Measurements from ENCODE around the gene ODF2L. TPM values are rescaled to one million over a fixed set of nuclear protein-coding genes. Genes with fewer than 3 reads are reported as not detected.
A peak's percentile ranks its signal among the peaks of the same experiment; 100 is the strongest.

The ODF2L gene
- total RNA-seq, 6 experiments from 2014 or later = 19.6 to 25.6 (median 21.0) TPM

GRCh38 chr1:86387916-86388627, 8.1 kb downstream of the ODF2L start:
- no peaks in the 10 kb centered on the region for H3K9me3 Mint-ChIP-seq
- H3K27ac Mint-ChIP-seq = peak overlapping the region; percentile 29; the same call in 1 of the 2 replicates
- no peaks in the 10 kb centered on the region for H3K27me3 Mint-ChIP-seq (ENCODE audit: insufficient read depth)
- H3K4me1 Mint-ChIP-seq (ENCODE audit: low read depth) = peaks cover 56% of the 10 kb centered on the region
- TF ChIP-seq CTCF (IDR thresholded peaks at IDR 0.05) = no peak
- H3K4me3 Mint-ChIP-seq = peak overlapping the region; percentile 39
- peaks cover 26% of the 10 kb centered on the region for H3K36me3 Mint-ChIP-seq (ENCODE audit: low read depth)
- no peak for DNase-seq

GRCh38 chr1:86382878-86383277, 13.2 kb downstream of the ODF2L start:
- no peaks in the 10 kb centered on the region for H3K27me3 Mint-ChIP-seq (ENCODE audit: insufficient read depth)
- H3K4me1 Mint-ChIP-seq (ENCODE audit: low read depth) = peaks cover 30% of the 10 kb centered on the region
- H3K27ac Mint-ChIP-seq = peak overlapping the region; percentile 68
- H3K36me3 Mint-ChIP-seq (ENCODE audit: low read depth) = peaks cover 6% of the 10 kb centered on the region
- no peaks in the 10 kb centered on the region for H3K9me3 Mint-ChIP-seq
- TF ChIP-seq CTCF (IDR thresholded peaks at IDR 0.05) = no peak
- peak overlapping the region; percentile 57 for H3K4me3 Mint-ChIP-seq
- DNase-seq = no peak

DNA sequence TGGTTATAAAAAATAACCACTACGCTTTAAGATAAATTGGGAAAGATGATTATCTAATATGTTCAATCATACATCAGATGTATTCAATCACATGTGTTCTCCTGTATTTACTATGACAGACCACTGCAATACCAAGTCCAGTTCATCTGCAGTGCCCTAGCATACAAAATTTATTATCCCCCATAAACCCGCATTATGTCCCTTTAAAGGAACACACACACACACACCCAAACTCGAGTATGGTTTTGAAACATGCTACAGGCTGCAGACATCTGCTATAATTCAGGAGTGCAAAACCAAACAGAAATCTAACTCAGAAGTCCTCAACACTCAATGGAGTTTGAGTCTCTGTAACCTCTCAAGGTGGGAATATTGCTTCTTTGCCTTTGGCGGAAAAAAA, 14.9 kb downstream of the ODF2L start:
- peaks cover 15% of the 10 kb centered on the region for H3K36me3 Mint-ChIP-seq (ENCODE audit: low read depth)
- H3K27ac Mint-ChIP-seq = no peak overlapping the region
- no peaks in the 10 kb centered on the region for H3K27me3 Mint-ChIP-seq (ENCODE audit: insufficient read depth)
- H3K4me3 Mint-ChIP-seq = no peak overlapping the region
- TF ChIP-seq CTCF (IDR thresholded peaks at IDR 0.05) = no peak
- DNase-seq = no peak
- H3K4me1 Mint-ChIP-seq (ENCODE audit: low read depth) = peaks cover 21% of the 10 kb centered on the region
- no peaks in the 10 kb centered on the region for H3K9me3 Mint-ChIP-seq

DNA sequence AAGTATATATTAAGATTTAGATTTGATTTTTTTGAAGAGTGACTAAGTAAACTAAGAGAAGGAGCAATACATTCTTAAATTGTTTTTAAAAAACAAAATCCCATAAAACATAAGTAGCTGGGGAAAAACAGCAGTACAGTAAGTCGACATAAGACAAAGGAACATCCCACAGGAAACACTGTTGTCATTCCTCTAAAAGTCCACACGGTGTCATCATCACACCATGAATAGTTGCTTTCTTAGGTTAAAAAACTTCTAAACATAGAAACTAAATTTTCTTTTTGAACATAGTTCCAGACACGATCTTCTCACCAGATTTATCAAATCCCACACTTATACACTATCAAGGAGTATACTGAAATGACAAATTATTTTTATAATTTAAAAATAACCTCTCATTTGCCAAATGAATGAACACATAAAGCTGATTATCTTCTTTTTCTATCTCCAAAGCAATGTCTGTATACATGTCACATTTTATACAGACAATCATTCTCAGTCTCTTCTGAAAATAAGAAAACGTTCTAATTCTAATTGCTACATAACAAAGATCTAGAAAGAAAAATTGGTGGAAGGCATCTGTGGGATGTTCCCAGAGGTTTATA, 15.8 kb downstream of the ODF2L start:
- Mint-ChIP-seq H3K36me3 (ENCODE audit: low read depth) (peaks cover 15% of the 10 kb centered on the region), H3K27me3 (ENCODE audit: insufficient read depth) (no peaks in the 10 kb centered on the region), H3K9me3 (no peaks in the 10 kb centered on the region), H3K4me1 (ENCODE audit: low read depth) (peaks cover 21% of the 10 kb centered on the region), H3K4me3 (peak overlapping the region; percentile 73), H3K27ac (peak overlapping the region; percentile 65)
- peak; percentile 53 for DNase-seq
- TF ChIP-seq CTCF (IDR thresholded peaks at IDR 0.05) = peak; percentile 93

GRCh38 chr1:86378813-86379212, 17.3 kb downstream of the ODF2L start:
- Mint-ChIP-seq H3K9me3 (no peaks in the 10 kb centered on the region), H3K36me3 (ENCODE audit: low read depth) (peaks cover 15% of the 10 kb centered on the region), H3K4me3 (no peak overlapping the region), H3K27me3 (ENCODE audit: insufficient read depth) (no peaks in the 10 kb centered on the region), H3K4me1 (ENCODE audit: low read depth) (peaks cover 21% of the 10 kb centered on the region), H3K27ac (no peak overlapping the region)
- DNase-seq = no peak
- TF ChIP-seq CTCF (IDR thresholded peaks at IDR 0.05) = no peak
